ENCODE measurements around the gene CCDC88B. TPM values are rescaled to one million over a fixed set of nuclear protein-coding genes. Genes with fewer than 3 reads are reported as not detected.

Gene CCDC88B
- total RNA-seq, 1 donor from 2014 or later, result 5.1 TPM

DNA sequence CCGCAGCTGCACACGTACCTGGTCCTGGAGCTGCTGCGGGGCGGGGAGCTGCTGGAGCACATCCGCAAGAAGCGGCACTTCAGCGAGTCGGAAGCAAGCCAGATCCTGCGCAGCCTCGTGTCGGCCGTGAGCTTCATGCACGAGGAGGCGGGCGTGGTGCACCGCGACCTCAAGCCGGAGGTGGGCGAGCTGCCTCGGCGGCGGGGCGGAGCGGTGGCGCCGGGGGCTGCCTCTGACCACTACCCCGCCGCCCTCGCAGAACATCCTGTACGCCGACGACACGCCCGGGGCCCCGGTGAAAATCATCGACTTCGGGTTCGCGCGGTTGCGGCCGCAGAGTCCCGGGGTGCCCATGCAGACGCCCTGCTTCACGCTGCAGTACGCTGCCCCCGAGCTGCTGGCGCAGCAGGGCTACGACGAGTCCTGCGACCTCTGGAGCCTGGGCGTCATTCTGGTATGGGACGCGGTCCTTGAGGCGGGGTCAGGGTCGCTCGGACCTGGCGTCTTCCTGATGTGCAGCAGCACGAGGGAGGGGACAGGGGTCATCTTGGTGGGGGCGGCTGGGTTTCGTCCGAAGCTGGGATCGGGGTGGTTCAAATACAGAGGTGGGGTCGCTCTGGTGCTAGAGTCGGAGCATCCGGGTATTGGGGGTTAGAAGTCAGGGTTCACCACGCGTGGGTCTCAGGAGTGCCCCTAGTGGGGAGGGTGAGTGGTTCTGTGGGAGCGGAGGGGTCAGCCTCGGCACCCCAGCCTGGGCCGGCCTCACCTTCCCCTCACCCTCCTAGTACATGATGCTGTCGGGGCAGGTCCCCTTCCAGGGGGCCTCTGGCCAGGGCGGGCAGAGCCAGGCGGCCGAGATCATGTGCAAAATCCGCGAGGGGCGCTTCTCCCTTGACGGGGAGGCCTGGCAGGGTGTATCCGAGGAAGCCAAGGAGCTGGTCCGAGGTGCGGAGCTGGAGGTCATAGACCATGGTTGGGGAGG lies 29.7 kb downstream of the CCDC88B start:
- Histone ChIP-seq H3K9me3 (no peaks in the 10 kb centered on the region), H3K27ac (no peak overlapping the region), H3K4me3 (no peak overlapping the region), H3K36me3 (peaks cover 57 to 64% of the 10 kb centered on the region in 2 donors), H3K4me1 (no peaks in the 10 kb centered on the region), H3K27me3 (no peaks in the 10 kb centered on the region)
- TF ChIP-seq CTCF (IDR thresholded peaks at IDR 0.05), result no peak
- intact Hi-C loops (cut with DNase I), result loop anchor here (10.0 kb wide), 1 partner anchor 345 kb away; no protein-coding TSS in a partner anchor
- DNase-seq (ENCODE audit: low spot score in 2 of 2), result no peak

GRCh38 chr11:64371201-64371600 lies 31.2 kb downstream of the CCDC88B start:
- no peaks in the 10 kb centered on the region for H3K27me3 ChIP-seq
- H3K4me1 ChIP-seq, result no peaks in the 10 kb centered on the region
- H3K9me3 ChIP-seq, result no peaks in the 10 kb centered on the region
- H3K27ac ChIP-seq, result no peak overlapping the region
- no peak for TF ChIP-seq CTCF (IDR thresholded peaks at IDR 0.05)
- intact Hi-C loops (cut with DNase I), result loop anchor here (10.0 kb wide), 1 partner anchor 344 kb away; no protein-coding TSS in a partner anchor
- no peak overlapping the region for H3K4me3 ChIP-seq
- no peak for DNase-seq (ENCODE audit: low spot score in 2 of 2)
- peaks cover 45 to 49% of the 10 kb centered on the region in 2 donors for H3K36me3 ChIP-seq

- no peak for DNase-seq (ENCODE audit: low spot score in 2 of 2)
- TF ChIP-seq CTCF (IDR thresholded peaks at IDR 0.05), result no peak
- no peaks in the 10 kb centered on the region for H3K27me3 ChIP-seq
- H3K27ac ChIP-seq, result no peak overlapping the region
- H3K9me3 ChIP-seq, result no peaks in the 10 kb centered on the region
- H3K4me1 ChIP-seq, result no peaks in the 10 kb centered on the region
- no peak overlapping the region for H3K4me3 ChIP-seq
- peaks cover 37 to 41% of the 10 kb centered on the region in 2 donors for H3K36me3 ChIP-seq
- intact Hi-C loops (cut with DNase I), result loop anchor here (10.0 kb wide), 1 partner anchor 343 kb away; no protein-coding TSS in a partner anchor
Observed at GRCh38 chr11:64372021-64372420, 32.0 kb downstream of the CCDC88B start.

DNA sequence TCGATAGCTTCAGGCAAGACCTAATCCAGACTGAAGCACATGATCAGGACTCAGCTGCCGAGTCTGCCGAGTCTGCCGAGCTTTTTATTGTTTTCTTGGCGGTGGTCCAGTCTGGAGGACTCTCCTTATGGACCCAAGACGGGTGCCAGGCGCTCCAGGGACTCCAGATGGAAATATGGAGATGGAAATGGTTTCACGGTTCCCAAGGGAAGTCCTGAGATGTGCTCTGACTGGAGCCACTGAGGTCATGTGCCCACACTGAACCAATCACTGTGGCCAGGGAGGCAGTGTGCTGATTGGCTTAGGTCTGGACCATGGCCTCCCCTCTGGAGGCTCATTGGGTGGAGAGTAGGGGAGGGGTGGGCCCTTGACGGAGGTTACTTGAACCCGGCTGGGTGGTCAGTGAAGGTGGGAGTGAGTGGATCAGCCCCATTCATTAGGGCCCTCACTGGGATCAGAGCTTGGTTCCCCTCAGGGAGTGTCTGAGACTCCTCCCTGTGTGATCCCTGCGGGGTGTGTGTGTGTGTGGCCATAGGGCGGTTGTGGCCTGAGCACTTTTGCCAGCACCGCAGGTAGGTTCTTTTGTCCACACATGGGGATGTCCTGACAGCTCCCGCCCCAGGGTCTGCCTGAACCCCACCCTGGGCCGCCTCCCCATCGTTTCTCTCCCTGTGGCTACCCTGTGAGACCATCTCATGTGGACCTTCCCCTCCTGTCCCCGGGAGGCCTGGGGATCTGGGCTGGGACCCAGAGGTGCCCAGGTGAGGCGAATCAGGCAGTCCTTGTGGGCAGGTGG lies 33.0 kb downstream of the CCDC88B start:
- intact Hi-C loops (cut with DNase I), result loop anchor here (10.0 kb wide), 1 partner anchor 342 kb away; no protein-coding TSS in a partner anchor

More for the DNA sequence above, 33.0 kb downstream of the CCDC88B start:
- Histone ChIP-seq H3K27ac (no peak overlapping the region), H3K27me3 (no peaks in the 10 kb centered on the region), H3K36me3 (peaks cover 29 to 31% of the 10 kb centered on the region in 2 donors), H3K9me3 (no peaks in the 10 kb centered on the region), H3K4me3 (no peak overlapping the region), H3K4me1 (no peaks in the 10 kb centered on the region)
- no peak for DNase-seq (ENCODE audit: low spot score in 2 of 2)
- TF ChIP-seq CTCF (IDR thresholded peaks at IDR 0.05), result no peak

All from ascending aorta (tissue), 2 donors.